COLO829 (cell line): ENCODE results near the gene PRRT2.

ENCODE experiments used
- DNase-seq: peaks from one replicate; pipeline ENCODE4 v3.0.0; 2012; ENCODE audit warnings: low spot score

Gene PRRT2

DNA sequence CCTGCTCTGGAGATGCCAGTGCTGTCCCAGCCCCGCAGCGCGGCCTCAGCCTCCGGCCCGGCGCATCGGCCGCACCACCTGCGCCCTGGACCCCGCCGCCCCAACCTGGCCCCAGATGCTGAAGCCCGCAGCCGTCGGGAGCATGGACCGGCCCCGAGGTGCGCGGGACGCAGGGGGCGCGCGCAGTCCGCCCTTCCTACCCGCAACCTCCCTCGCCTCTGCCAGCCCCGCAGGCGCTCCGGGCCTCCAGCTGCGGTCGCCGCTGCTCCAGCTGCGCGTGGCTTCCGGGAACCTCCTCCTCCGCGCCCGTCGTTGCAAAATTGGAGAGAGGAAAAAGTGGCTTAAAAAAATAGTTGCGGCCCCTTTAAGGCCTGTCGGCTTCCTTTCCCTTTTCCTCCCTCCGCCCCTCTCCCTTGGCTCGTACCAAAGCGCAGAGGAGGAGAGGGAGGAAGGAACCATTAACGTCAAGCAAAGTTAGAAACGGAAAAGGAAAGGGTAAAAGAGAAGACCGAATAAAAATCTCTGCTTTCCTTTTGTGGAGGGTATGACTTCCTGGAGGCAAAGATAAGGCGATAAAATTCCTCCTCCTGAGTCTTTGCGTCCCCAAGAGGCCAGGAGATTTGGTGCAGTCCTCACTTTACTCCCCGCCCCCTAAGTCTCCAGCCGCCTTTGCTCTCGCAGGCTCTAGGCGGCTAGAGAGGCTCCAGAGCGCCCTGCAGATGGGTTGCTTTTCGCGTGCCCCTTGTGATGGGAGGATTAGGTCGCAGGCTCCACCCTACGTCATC lies 51.1 kb downstream of the PRRT2 start, which contains the start of gene CDIPT:
TSS of gene CDIPT (minus strand) at position 343 of the 785 bp plus-strand sequence. CDS start 369 bp downstream, outside the sequence.
- DNase-seq = peak; percentile 90

DNA sequence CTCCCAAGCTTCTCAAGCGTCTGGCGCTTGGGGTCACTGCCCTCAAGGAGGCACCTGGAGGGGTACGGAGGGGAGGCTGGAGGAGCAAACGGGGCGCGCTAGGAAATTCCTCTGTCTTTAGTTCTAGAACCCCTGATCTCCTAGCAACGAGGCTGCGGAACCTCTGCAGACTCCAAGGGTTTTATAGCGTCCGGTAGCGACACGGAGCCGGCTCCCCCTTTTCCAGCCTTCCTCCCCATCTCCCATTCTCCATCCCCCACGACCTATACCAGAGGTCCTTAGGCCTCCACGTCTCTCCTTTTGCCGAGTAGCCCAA lies 51.6 kb downstream of the PRRT2 start:
- no peak for DNase-seq

DNA sequence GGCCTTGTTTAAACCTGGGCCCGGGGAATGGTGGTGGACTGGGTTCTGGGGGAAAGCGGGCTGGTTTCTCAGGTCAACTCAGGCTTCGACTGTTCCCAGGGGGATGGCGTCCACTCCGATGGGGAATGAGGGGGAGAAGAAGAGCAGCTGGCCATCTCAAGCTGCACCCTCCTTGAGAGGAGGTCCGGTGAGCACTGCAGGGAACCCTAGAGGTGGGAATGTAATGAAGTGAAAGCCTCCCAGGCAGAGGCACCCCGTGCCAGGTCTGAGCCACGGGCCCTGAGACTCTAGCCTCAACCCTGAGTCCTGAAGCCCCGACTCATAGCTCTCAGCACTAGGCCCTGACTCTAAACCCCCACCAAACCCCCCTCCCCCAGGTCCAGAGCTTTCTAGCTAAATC lies 52.2 kb downstream of the PRRT2 start:
- DNase-seq = no peak
